RWPE2 (cell line): ENCODE data around the gene HOXB4.

ENCODE experiments used
- ATAC-seq: fragments of 200-7000 bp; cut with Tn5 transposase; 3 replicates; pipeline ENCODE4 v1.9.1; 2021; ENCODE audit warnings: low read depth
- DNase-seq: peaks from one replicate; pipeline ENCODE4 v3.0.0-alpha.2; 2020; ENCODE audit warnings: low spot score
- H3K27ac ChIP-seq: fragments of 450-650 bp; 2 replicates; pipeline ENCODE4 v1.5.1; 2017; ENCODE audit warnings: mild to moderate bottlenecking; ENCODE audit not compliant: poor library complexity, severe bottlenecking
- H3K27me3 ChIP-seq: fragments of 250-450 bp; sonication (Bioruptor Pico); 2 replicates; pipeline ENCODE4 v1.5.1; 2021; ENCODE audit warnings: mild to moderate bottlenecking, moderate library complexity; ENCODE audit not compliant: insufficient read depth, poor library complexity, severe bottlenecking
- H3K36me3 ChIP-seq: fragments of 250-450 bp; sonication (Bioruptor Pico); 2 replicates; pipeline ENCODE4 v1.5.1; 2020; ENCODE audit warnings: low read depth, mild to moderate bottlenecking, moderate library complexity
- H3K4me1 ChIP-seq: fragments of 250-450 bp; sonication (Bioruptor Pico); 2 replicates; pipeline ENCODE4 v1.5.1; 2021; ENCODE audit warnings: mild to moderate bottlenecking, moderate library complexity; ENCODE audit not compliant: insufficient read depth, poor library complexity, severe bottlenecking
- H3K4me3 ChIP-seq: fragments of 250-450 bp; sonication (Bioruptor Pico); 2 replicates; pipeline ENCODE4 v1.5.1; 2021; ENCODE audit warnings: mild to moderate bottlenecking, moderate library complexity; ENCODE audit not compliant: severe bottlenecking
- H3K9me3 ChIP-seq: fragments of 250-450 bp; sonication (Bioruptor Pico); 2 replicates; pipeline ENCODE4 v1.5.1; 2021; ENCODE audit warnings: mild to moderate bottlenecking, moderate library complexity; ENCODE audit not compliant: severe bottlenecking
- TF ChIP-seq, protein P1 (sequence below): fragments of 450-650 bp; IDR thresholded peaks from one replicate; pipeline ENCODE4 v1.5.1; 2017; ENCODE audit warnings: mild to moderate bottlenecking, moderate library complexity; ENCODE audit not compliant: poor library complexity, severe bottlenecking

The HOXB4 gene

DNA sequence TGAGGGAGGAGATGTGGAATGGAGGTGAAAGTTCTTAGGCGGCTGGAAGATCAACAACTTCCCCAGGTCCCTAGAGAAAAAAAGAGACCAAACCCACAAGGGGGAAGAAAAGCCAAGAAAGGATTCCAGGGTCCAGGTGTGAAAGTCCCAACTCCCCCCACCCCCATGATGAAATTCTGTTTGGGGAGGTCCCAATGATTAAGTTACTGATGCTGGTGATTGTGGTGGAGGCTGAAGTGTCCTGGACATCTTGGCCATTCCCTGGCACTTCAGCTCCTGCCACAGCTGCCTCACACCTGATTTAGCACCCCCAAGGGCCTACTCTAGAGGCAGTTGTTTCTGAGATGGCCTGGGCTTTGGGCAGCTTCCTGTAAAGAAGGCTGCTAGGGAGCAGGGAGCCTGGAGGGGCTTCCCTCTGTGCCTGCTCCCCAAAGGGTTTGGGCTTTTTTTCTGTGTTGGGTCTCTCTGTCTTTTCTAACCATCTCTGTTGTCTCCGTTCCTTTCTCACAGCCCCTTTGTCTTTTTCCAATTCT, 13.1 kb downstream of the HOXB4 start:
- no peak overlapping the region for H3K4me3 ChIP-seq
- no peaks in the 10 kb centered on the region for H3K9me3 ChIP-seq
- TF ChIP-seq, protein P1, sequence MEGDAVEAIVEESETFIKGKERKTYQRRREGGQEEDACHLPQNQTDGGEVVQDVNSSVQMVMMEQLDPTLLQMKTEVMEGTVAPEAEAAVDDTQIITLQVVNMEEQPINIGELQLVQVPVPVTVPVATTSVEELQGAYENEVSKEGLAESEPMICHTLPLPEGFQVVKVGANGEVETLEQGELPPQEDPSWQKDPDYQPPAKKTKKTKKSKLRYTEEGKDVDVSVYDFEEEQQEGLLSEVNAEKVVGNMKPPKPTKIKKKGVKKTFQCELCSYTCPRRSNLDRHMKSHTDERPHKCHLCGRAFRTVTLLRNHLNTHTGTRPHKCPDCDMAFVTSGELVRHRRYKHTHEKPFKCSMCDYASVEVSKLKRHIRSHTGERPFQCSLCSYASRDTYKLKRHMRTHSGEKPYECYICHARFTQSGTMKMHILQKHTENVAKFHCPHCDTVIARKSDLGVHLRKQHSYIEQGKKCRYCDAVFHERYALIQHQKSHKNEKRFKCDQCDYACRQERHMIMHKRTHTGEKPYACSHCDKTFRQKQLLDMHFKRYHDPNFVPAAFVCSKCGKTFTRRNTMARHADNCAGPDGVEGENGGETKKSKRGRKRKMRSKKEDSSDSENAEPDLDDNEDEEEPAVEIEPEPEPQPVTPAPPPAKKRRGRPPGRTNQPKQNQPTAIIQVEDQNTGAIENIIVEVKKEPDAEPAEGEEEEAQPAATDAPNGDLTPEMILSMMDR, result no peak
- H3K4me1 ChIP-seq, result no peaks in the 10 kb centered on the region
- ATAC-seq, result no peak
- H3K36me3 ChIP-seq, result peaks cover 3% of the 10 kb centered on the region; the same call in 1 of the 2 replicates
- H3K27me3 ChIP-seq, result no peaks in the 10 kb centered on the region
- DNase-seq, result no peak
- H3K27ac ChIP-seq, result no peak overlapping the region

DNA sequence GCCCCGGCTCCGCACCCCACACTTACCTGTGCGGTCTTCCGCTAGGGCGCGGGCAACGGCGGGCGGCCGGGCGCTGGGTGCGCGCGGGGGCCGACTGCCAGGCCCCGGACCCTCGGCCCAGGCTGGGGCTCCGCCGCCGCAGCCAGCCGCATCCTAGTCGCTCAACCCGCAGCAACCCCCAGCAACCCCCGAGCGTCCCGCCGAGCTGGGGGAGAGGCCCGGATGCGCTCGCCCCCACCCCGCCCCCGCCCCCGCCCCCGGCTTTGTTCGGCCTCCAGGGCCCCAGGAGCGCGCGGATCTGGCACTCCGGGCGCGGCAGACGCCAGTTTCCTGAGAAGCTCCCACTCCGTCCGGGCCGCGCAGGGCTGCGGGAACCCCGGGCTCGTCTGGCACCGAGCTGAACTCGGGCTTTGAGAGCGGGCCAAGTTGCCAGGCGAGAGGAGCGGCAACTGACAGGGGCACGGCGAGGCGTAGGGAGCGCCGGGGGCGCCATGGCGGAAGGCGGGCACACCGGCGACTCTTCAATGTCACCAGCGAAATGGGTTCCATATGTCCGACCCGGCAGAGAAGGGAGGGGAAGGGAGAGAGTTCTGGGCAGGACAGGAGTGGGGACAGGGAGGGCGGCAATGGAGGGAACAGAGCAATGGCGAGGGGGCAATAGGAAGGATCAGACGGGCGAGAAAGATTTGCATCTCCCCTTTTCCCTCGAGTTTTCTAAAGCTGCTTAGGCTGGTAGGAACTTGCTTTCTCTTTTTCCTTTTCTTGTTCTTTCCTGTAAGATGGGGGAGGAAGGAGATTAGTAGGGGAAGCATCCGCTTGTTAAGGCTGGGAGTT, 13.7 kb downstream of the HOXB4 start:
- no peaks in the 10 kb centered on the region for H3K4me1 ChIP-seq
- H3K27me3 ChIP-seq, result no peaks in the 10 kb centered on the region
- no peaks in the 10 kb centered on the region for H3K9me3 ChIP-seq
- no peak for DNase-seq
- no peak for ATAC-seq
- peaks cover 3% of the 10 kb centered on the region; the same call in 1 of the 2 replicates for H3K36me3 ChIP-seq
- no peak overlapping the region for H3K27ac ChIP-seq
- TF ChIP-seq, protein P1, result no peak
- H3K4me3 ChIP-seq, result no peak overlapping the region

DNA sequence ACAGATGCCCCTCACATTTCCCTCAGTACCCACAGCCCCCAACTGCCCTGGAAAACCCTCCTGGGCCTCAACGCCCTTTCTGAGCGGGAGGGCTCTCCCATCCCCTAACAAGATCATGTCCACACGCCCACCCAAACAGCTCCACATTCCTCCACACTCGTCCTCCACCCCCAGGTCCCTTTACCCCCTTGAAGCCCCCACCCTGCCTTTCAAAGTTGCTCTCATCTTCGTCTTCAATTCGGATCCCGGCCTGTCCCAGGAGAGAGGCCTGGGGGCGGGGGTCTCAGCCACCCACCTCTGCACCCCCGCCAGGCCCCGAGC, 14.3 kb downstream of the HOXB4 start:
- Histone ChIP-seq H3K9me3 (no peaks in the 10 kb centered on the region), H3K4me1 (no peaks in the 10 kb centered on the region), H3K27me3 (no peaks in the 10 kb centered on the region), H3K4me3 (no peak overlapping the region), H3K36me3 (peaks cover 3% of the 10 kb centered on the region; the same call in 1 of the 2 replicates), H3K27ac (no peak overlapping the region)
- ATAC-seq (no peak), DNase-seq (no peak)
- TF ChIP-seq, protein P1, result no peak

- Histone ChIP-seq H3K9me3 (no peaks in the 10 kb centered on the region), H3K27ac (no peak overlapping the region), H3K4me1 (no peaks in the 10 kb centered on the region), H3K4me3 (no peak overlapping the region), H3K36me3 (peaks cover 3% of the 10 kb centered on the region; the same call in 1 of the 2 replicates), H3K27me3 (no peaks in the 10 kb centered on the region)
- TF ChIP-seq, protein P1, result no peak
- no peak for DNase-seq
- no peak for ATAC-seq
These were observed 14.7 kb downstream of the HOXB4 start for GRCh38 chr17:48563385-48563838.

- H3K27ac ChIP-seq, result no peak overlapping the region
- no peak overlapping the region for H3K4me3 ChIP-seq
- DNase-seq, result no peak
- no peaks in the 10 kb centered on the region for H3K4me1 ChIP-seq
- peaks cover 3% of the 10 kb centered on the region; the same call in 1 of the 2 replicates for H3K36me3 ChIP-seq
- no peaks in the 10 kb centered on the region for H3K27me3 ChIP-seq
- no peak for ATAC-seq
- TF ChIP-seq, protein P1, result no peak
- H3K9me3 ChIP-seq, result no peaks in the 10 kb centered on the region
These were observed 15.2 kb downstream of the HOXB4 start for GRCh38 chr17:48562934-48563333.
